Caco-2 (cell line): ENCODE data around the gene TDRD6. TPM values are rescaled to one million over a fixed set of nuclear protein-coding genes. Genes with fewer than 3 reads are reported as not detected.

Experiments used
- BruUV-seq: library from RNA; stranded (reverse); fragments of 400-500 nt; replicated peaks from 2 replicates; lab custom pipeline; 2021; lab: Mats Ljungman, UMichigan
- CTCF ChIA-PET: fragments of 300-600 bp; sonication (Branson Sonifier 250); formaldehyde crosslinking; loops from one replicate; lab custom pipeline; 2022; ENCODE audit warnings: antibody characterized with exemption; lab: Charles Lee
- POLR2A ChIA-PET: fragments of 300-600 bp; sonication (Branson Sonifier 250); formaldehyde crosslinking; loops from one replicate; lab custom pipeline; 2022; ENCODE audit warnings: antibody characterized with exemption; lab: Charles Lee
- DNase-seq, 2 experiments: peaks; one replicate each; pipeline versions ENCODE4 v3.0.0 to v3.0.0-alpha.2; 2020 to 2022
- H3K27me3 ChIP-seq: replicated peaks from 2 replicates; pipeline ENCODE4 v1.6.0; 2011; ENCODE audit warnings: low read length; ENCODE audit not compliant: control insufficient read depth, insufficient read depth
- H3K36me3 ChIP-seq: 2 replicates; pipeline ENCODE4 v1.5.1; 2011; ENCODE audit warnings: low read length; ENCODE audit not compliant: control insufficient read depth, insufficient read depth
- H3K4me1 ChIP-seq: fragments of 250-450 bp; sonication (Bioruptor Pico); 2 replicates; pipeline ENCODE4 v1.5.1; 2020; ENCODE audit warnings: mild to moderate bottlenecking
- H3K4me3 ChIP-seq: 2 replicates; pipeline ENCODE4 v1.5.1; 2011; ENCODE audit warnings: low read depth, mild to moderate bottlenecking, control low read depth, low read length
- H3K9me3 ChIP-seq: fragments of 250-450 bp; sonication (Bioruptor Pico); 2 replicates; pipeline ENCODE4 v1.5.1; 2020; ENCODE audit warnings: mild to moderate bottlenecking, moderate library complexity
- H3K27ac Mint-ChIP-seq: one replicate; pipeline ENCODE4 v1.8.0; 2022; ENCODE audit warnings: mixed read lengths; ENCODE audit not compliant: unreplicated experiment
- H3K27me3 Mint-ChIP-seq: one replicate; pipeline ENCODE4 v1.8.0; 2022; ENCODE audit warnings: mixed read lengths; ENCODE audit not compliant: insufficient read depth, unreplicated experiment
- H3K36me3 Mint-ChIP-seq: one replicate; pipeline ENCODE4 v1.8.0; 2022; ENCODE audit warnings: mild to moderate bottlenecking, mixed read lengths; ENCODE audit not compliant: insufficient read depth, unreplicated experiment
- H3K4me1 Mint-ChIP-seq: one replicate; pipeline ENCODE4 v1.8.0; 2022; ENCODE audit warnings: low read depth, mixed read lengths; ENCODE audit not compliant: unreplicated experiment
- H3K4me3 Mint-ChIP-seq: one replicate; pipeline ENCODE4 v1.8.0; 2022; ENCODE audit warnings: mild to moderate bottlenecking, moderate library complexity, mixed read lengths; ENCODE audit not compliant: unreplicated experiment
- H3K9me3 Mint-ChIP-seq: one replicate; pipeline ENCODE4 v1.8.0; 2022; ENCODE audit warnings: mixed read lengths; ENCODE audit not compliant: unreplicated experiment
- intact Hi-C: fragments of 100-400 bp; cut with micrococcal nuclease; formaldehyde crosslinking; loops from one replicate; pipeline ENCODE4 v1.10.0; 2022; ENCODE audit not compliant: unreplicated experiment
- total RNA-seq: library from RNA; stranded (reverse); gene quantifications from 2 replicates; pipeline ENCODE4 v1.2.3, GENCODE V29; 2022
- TF ChIP-seq, protein P1 (sequence below), 2 experiments: fragments of 200-600 bp in 1 of 2; IDR thresholded peaks; 1 replicate in 1 of 2; 2 replicates in 1 of 2; pipeline versions ENCODE4 v1.5.1 to v1.8.0; 2011 to 2022; ENCODE audit warnings: antibody characterized with exemption in 1 of 2, control low read depth in 1 of 2, inconsistent platforms in 1 of 2, low read depth in 1 of 2, low read length in 1 of 2, mild to moderate bottlenecking in 1 of 2, moderate library complexity in 1 of 2; ENCODE audit not compliant: insufficient read depth in 1 of 2, severe bottlenecking in 1 of 2, unreplicated experiment in 1 of 2

TDRD6 gene
- total RNA-seq, 1 experiment from 2014 or later = not detected

DNA sequence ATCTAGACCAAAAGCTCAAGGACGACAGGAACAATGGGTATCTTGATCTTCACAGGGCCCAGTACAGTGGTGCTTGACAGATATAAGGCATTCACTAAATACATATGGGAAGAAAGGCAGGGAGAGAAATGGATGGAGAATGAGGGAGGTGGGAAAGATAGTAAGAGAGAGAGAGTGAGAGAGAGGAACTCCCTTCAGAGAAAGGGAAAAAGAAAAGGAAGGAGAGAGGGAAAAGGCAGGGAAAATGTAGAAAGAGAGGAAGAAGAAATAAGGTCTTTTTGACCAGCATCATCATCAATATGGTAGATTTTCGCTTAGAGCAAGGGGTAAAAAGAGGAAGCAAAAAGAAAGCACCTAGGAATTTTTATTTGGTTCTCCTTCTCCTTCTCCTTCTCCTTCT, 58.3 kb downstream of the TDRD6 start:
- Histone ChIP-seq H3K27me3 (no peaks in the 10 kb centered on the region), H3K36me3 (no peaks in the 10 kb centered on the region), H3K4me1 (no peaks in the 10 kb centered on the region), H3K9me3 (no peaks in the 10 kb centered on the region), H3K4me3 (no peak overlapping the region)
- Mint-ChIP-seq H3K4me1 (peaks cover 6% of the 10 kb centered on the region), H3K36me3 (no peaks in the 10 kb centered on the region), H3K9me3 (peaks cover 10% of the 10 kb centered on the region), H3K27me3 (peaks cover 9% of the 10 kb centered on the region), H3K4me3 (no peak overlapping the region), H3K27ac (no peak overlapping the region)
- CTCF ChIA-PET = no interaction called here
- intact Hi-C loops = no loop called here
- BruUV-seq = no TSS peak
- no peak for DNase-seq
- TF ChIP-seq, protein P1, sequence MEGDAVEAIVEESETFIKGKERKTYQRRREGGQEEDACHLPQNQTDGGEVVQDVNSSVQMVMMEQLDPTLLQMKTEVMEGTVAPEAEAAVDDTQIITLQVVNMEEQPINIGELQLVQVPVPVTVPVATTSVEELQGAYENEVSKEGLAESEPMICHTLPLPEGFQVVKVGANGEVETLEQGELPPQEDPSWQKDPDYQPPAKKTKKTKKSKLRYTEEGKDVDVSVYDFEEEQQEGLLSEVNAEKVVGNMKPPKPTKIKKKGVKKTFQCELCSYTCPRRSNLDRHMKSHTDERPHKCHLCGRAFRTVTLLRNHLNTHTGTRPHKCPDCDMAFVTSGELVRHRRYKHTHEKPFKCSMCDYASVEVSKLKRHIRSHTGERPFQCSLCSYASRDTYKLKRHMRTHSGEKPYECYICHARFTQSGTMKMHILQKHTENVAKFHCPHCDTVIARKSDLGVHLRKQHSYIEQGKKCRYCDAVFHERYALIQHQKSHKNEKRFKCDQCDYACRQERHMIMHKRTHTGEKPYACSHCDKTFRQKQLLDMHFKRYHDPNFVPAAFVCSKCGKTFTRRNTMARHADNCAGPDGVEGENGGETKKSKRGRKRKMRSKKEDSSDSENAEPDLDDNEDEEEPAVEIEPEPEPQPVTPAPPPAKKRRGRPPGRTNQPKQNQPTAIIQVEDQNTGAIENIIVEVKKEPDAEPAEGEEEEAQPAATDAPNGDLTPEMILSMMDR (IDR thresholded peaks at IDR 0.05; ENCODE audit: insufficient read depth in 1 of 2, low read depth in 1 of 2, low read length in 1 of 2, severe bottlenecking in 1 of 2, unreplicated experiment in 1 of 2) = no peak
- POLR2A ChIA-PET = no interaction called here

DNA sequence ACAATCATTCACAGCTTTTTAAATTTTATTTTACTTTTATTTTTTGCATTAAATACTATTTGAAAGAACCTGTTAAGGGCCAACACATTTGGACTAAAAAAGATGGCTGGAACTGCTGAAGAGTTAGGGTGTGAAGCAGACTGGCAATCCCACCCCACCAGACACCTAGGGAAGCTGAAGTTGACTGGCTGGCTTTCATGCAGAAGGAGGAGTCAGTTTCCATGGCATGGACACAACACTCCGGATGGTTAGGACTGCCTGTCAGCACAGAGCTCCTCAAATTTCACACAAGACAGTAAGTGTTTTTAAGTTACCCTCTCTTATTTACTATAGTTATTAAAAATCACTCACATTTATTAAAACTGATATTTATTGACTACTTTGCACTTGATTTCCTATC, 59.0 kb downstream of the TDRD6 start, which contains the start of gene ANKRD66:
ANKRD66 (plus strand) TSS at position 238 of the 400 bp plus-strand sequence. CDS start 5,016 bp downstream, outside the sequence.
- H3K27me3 ChIP-seq = no peaks in the 10 kb centered on the region
- Mint-ChIP-seq H3K27ac (no peak within 1 kb of the TSS), H3K36me3 (no peaks in the 10 kb centered on the region), H3K9me3 (peaks cover 10% of the 10 kb centered on the region), H3K4me3 (no peak within 1 kb of the TSS), H3K4me1 (no peaks in the 10 kb centered on the region), H3K27me3 (peaks cover 9% of the 10 kb centered on the region)
- no peaks in the 10 kb centered on the region for H3K4me1 ChIP-seq
- DNase-seq = no peak
- TF ChIP-seq, protein P1 (IDR thresholded peaks at IDR 0.05; ENCODE audit: insufficient read depth in 1 of 2, low read depth in 1 of 2, low read length in 1 of 2, severe bottlenecking in 1 of 2, unreplicated experiment in 1 of 2) = no peak
- intact Hi-C loops = no loop called here
- BruUV-seq = no TSS peak
- H3K4me3 ChIP-seq = no peak within 1 kb of the TSS
- CTCF ChIA-PET = no interaction called here
- POLR2A ChIA-PET = no interaction called here
- no peaks in the 10 kb centered on the region for H3K9me3 ChIP-seq
- no peaks in the 10 kb centered on the region for H3K36me3 ChIP-seq

DNA sequence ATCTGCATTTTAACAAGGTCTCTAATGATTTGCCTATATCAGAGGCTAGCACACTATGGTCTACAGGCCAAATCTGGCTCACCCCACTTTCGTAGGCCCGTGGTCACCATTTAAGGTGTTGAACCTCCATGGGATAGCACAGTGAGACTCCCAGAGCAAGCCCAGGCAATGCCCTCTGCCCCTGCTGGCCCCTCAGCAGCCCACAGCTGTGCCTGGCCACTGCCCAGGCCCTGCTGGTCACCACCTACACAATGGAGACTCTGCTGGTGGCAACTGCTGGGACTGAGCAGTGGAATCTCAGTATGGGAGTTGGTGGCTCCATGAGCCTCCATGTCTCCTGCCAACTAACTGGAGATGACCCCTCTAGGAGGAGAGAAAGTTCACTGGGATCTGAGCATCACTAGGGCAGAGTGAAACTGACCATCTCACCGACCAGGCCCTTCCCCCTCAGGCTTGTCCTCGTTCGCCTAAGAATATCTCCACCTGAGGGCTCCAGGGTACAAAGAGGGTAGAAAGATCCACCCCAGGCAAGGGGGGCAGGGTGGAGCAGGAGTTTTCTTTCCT, 61.3 kb downstream of the TDRD6 start:
- POLR2A ChIA-PET = no interaction called here
- H3K4me1 ChIP-seq = no peaks in the 10 kb centered on the region
- H3K36me3 ChIP-seq = no peaks in the 10 kb centered on the region
- intact Hi-C loops = no loop called here
- Mint-ChIP-seq H3K4me1 (no peaks in the 10 kb centered on the region), H3K27me3 (peaks cover 9% of the 10 kb centered on the region), H3K9me3 (peaks cover 7% of the 10 kb centered on the region), H3K4me3 (no peak overlapping the region), H3K27ac (no peak overlapping the region), H3K36me3 (no peaks in the 10 kb centered on the region)
- CTCF ChIA-PET = no interaction called here
- TF ChIP-seq, protein P1 (IDR thresholded peaks at IDR 0.05; ENCODE audit: insufficient read depth in 1 of 2, low read depth in 1 of 2, low read length in 1 of 2, severe bottlenecking in 1 of 2, unreplicated experiment in 1 of 2) = no peak
- H3K27me3 ChIP-seq = no peaks in the 10 kb centered on the region
- no TSS peak for BruUV-seq
- no peak for DNase-seq
- H3K4me3 ChIP-seq = no peak overlapping the region
- no peaks in the 10 kb centered on the region for H3K9me3 ChIP-seq
